Astrocyte of the spinal cord (primary cell): ENCODE results near the gene ABHD11.
"Not testable (repeated sequence)": the region's sequence is repeated elsewhere in the genome, so short reads cannot be mapped to it uniquely, and the experiment has no call there.

Experiments used
- DNase-seq: peaks from one replicate; pipeline ENCODE4 v3.0.0; 2011; ENCODE audit warnings: low read depth, low spot score
- H3K4me3 ChIP-seq: 2 replicates; pipeline ENCODE4 v1.5.1; 2011; ENCODE audit warnings: low read depth, mild to moderate bottlenecking, low read length, moderate library complexity
- in situ Hi-C: cut with HindIII; loops from 2 replicates; pipeline ENCODE4 v1.10.0; 2017; ENCODE audit warnings: low sequenced_read_pairs
- TF ChIP-seq, protein P1 (sequence below): IDR thresholded peaks from 2 replicates; pipeline ENCODE4 v1.5.1; 2012; ENCODE audit warnings: low read depth, mild to moderate bottlenecking, low read length, inconsistent platforms

Gene ABHD11, protein sequence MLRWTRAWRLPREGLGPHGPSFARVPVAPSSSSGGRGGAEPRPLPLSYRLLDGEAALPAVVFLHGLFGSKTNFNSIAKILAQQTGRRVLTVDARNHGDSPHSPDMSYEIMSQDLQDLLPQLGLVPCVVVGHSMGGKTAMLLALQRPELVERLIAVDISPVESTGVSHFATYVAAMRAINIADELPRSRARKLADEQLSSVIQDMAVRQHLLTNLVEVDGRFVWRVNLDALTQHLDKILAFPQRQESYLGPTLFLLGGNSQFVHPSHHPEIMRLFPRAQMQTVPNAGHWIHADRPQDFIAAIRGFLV

DNA sequence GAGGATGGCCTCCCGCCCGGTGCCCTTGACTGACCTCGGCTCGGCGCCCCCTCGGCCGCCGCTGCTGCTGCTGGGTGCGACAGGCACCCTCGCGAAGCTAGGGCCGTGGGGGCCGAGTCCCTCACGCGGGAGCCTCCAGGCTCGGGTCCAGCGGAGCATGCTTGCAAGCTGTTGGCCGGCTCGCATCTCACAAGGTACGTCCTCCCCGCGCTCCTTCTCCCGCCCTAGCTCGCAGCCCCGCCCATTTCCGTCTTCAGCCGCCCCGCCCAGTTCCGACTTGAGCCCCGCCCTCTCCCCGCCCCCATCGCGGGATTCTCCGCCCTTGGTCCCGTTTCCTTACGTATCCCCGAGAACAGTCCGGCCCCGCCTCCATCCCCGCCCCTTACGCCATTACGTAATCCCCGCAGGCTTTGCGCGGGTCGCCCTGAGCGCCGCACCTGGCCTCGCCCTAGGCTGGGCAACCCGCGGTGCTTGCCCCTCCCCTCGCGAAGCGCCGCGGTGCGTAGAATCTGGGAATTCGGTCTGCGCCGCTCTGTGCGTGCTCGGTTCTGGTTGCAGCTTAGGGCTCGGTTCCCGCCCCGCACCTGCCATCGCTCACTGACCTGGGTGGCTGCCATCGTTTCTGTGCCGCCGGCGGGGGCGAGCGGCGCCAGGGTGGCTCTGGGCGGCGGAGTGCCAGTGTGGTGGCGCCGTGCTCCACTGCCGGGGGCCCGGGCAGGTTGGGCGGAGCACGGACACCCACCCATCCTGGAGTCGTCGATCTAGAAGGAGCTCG is at the start of gene ABHD11:
Gene ABHD11 (minus strand): TSS at position 191 of the 775 bp plus-strand sequence. CDS start 32 bp downstream, at position 159.
- H3K4me3 ChIP-seq = peak within 1 kb of the TSS; percentile 78
- TF ChIP-seq, protein P1, sequence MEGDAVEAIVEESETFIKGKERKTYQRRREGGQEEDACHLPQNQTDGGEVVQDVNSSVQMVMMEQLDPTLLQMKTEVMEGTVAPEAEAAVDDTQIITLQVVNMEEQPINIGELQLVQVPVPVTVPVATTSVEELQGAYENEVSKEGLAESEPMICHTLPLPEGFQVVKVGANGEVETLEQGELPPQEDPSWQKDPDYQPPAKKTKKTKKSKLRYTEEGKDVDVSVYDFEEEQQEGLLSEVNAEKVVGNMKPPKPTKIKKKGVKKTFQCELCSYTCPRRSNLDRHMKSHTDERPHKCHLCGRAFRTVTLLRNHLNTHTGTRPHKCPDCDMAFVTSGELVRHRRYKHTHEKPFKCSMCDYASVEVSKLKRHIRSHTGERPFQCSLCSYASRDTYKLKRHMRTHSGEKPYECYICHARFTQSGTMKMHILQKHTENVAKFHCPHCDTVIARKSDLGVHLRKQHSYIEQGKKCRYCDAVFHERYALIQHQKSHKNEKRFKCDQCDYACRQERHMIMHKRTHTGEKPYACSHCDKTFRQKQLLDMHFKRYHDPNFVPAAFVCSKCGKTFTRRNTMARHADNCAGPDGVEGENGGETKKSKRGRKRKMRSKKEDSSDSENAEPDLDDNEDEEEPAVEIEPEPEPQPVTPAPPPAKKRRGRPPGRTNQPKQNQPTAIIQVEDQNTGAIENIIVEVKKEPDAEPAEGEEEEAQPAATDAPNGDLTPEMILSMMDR = no peak
- in situ Hi-C loops = no loop called here
- DNase-seq = peak; percentile 98

DNA sequence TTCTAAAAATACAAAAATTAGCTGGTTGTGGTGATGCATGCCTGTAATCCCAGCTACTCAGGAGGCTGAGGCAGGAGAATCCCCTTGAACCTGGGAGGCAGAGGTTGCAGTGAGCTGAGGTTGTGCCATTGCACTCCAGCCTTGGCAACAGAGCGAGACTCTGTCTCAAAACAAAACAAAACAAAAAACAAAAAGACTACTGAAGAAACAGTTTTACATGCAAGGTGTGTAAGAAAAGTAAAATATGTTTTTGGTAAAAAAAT is 49.1 kb upstream of the ABHD11 start:
- H3K4me3 ChIP-seq, DNase-seq, in situ Hi-C loops: not testable (repeated sequence)

DNA sequence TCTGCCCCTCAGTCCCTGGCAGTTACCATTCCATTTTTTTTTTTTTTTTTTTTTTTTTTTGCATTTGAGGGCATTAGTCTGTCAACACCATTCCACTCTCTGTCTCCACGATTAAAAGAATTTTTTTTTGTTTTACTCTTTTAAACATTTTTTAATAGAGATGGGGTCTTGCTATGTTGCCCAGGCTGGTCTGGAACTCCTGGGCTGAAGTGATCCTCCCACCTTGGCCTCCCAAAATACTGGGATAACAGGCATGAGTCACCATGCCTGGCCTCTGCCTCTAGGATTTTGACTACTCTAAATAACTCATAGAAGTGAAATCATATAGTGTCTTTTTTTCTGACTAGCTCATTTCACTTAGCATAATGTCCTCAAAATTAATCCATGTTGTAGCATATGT is 48.0 kb upstream of the ABHD11 start:
- no peak overlapping the region for H3K4me3 ChIP-seq
- in situ Hi-C loops = no loop called here
- TF ChIP-seq, protein P1 = no peak
- no peak for DNase-seq

DNA sequence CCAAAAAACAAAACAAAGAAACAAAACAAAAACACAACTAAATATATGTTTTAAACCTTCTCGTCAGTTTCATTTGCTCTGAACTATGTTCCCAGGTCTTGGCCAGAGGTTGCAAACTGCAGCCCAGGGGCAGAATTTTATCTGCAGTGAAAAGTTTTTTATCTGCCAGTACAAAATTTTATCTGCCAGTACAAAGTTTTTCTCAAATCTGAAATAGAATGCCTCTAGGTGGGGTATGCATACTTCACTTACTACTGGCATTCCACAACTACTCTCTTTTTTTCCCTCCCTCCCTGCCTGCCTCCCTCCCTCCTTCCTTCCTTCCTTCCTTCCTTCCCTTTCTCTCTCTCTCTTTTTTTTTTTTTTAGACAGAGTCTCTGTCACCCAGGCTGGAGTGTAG is 40.9 kb upstream of the ABHD11 start:
- DNase-seq = no peak
- H3K4me3 ChIP-seq = no peak overlapping the region
- TF ChIP-seq, protein P1 = no peak
- in situ Hi-C loops = no loop called here

DNA sequence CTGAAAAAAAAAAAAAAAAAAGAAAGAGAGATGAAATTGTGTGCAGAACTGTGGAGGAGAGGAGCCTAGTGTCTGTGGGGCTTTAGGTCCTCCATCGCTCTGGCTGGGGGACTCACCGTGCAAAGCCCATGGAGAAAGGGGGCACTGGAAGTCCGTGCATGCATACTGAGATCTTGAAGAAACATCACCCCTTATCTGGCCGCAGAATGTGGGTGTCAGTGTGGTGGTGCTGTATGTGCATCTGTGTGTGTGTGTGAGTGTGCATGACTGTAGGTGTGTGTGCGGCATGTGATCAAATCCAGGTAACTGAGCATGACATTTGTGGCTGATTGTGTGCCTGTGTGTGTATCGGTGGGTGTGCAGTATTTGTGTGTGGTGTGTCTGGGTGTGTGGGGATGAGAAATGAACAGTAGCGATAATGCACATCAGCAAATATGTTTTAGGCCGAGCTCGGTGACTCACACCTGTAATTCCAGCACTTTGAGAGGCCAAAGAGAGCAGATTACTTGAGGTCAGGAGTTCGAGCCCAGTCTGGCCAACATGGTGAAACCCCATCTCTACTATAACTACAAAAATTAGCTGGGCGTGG is 40.3 kb upstream of the ABHD11 start:
- no peak overlapping the region for H3K4me3 ChIP-seq
- no peak for DNase-seq
- in situ Hi-C loops = no loop called here
- TF ChIP-seq, protein P1 = no peak

DNA sequence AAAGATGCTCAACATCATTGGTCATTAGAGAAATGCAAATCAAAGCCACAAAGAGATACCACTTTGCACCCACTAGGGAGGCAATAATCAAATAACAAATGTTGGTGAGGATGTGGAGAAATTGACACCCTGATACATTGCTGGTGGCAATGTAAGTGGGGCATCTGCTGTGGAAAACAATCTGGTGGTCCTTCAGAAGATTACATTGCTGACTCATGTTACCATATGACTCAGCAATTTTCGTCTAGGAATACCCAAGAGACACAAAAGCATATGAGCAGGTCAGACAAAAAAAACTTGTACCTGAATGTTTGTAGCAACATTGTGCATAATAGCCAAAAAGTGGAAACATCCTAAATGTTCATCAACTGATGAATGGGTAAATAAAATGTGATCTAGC is 36.3 kb upstream of the ABHD11 start:
- TF ChIP-seq, protein P1 = no peak
- in situ Hi-C loops = no loop called here

More for the DNA sequence above, 36.3 kb upstream of the ABHD11 start:
- no peak for DNase-seq
- no peak overlapping the region for H3K4me3 ChIP-seq
